Measurements from ENCODE around the gene KCNJ9. TPM values are rescaled to one million over a fixed set of nuclear protein-coding genes. Genes with fewer than 3 reads are reported as not detected.

The KCNJ9 gene
- polyA plus RNA-seq, 3 donors = not detected

GRCh38 chr1:160116283-160117147 is 35.2 kb downstream of the KCNJ9 start:
- peaks cover 1% of the 10 kb centered on the region for H3K4me1 Mint-ChIP-seq
- Histone ChIP-seq H3K79me2 (ENCODE audit: insufficient read depth, low read length) (no peaks in the 10 kb centered on the region), H3K27me3 (ENCODE audit: control insufficient read depth in 2 of 2, insufficient read depth in 2 of 2, low read length in 2 of 2) (peaks cover 0 to 6% of the 10 kb centered on the region in 2 donors), H3K9ac (ENCODE audit: insufficient read depth, low read length, poor library complexity, severe bottlenecking) (no peak overlapping the region), H3K27ac (ENCODE audit: low read depth in 1 of 2, low read length in 2 of 2) (no peak overlapping the region), H3K9me3 (replicated peaks in 1 of 2; ENCODE audit: control insufficient read depth in 1 of 2, insufficient read depth in 1 of 2, low read length in 2 of 2) (no peaks in the 10 kb centered on the region), H3K4me2 (replicated peaks; ENCODE audit: extremely low read depth, low read length, poor library complexity, severe bottlenecking) (no peak overlapping the region), H3K4me1 (ENCODE audit: control insufficient read depth in 1 of 2, insufficient read depth in 2 of 2, low read length in 2 of 2) (peaks cover 5 to 7% of the 10 kb centered on the region in 2 donors), H3K4me3 (replicated peaks in 1 of 3; ENCODE audit: low read depth in 2 of 3, low read length in 3 of 3) (no peak overlapping the region), H4K20me1 (ENCODE audit: insufficient read depth, low read length) (no peaks in the 10 kb centered on the region), H3K36me3 (replicated peaks in 1 of 2; ENCODE audit: control insufficient read depth in 1 of 2, insufficient read depth in 2 of 2, low read length in 2 of 2) (no peaks in the 10 kb centered on the region), H2AFZ (ENCODE audit: insufficient read depth, low read depth, low read length, poor library complexity, severe bottlenecking) (no peak overlapping the region)
- TF ChIP-seq CTCF (IDR thresholded peaks at IDR 0.05) = no peak
- no peak overlapping the region for H3K4me3 Mint-ChIP-seq
- intact Hi-C loops (cut with micrococcal nuclease) = no loop called here
- H3K27ac Mint-ChIP-seq = peak overlapping the region in 1 of 7 donors; percentile 26
- H3K27me3 Mint-ChIP-seq (ENCODE audit: low read depth in 3 of 3) = peaks cover 2 to 17% (median 7%) of the 10 kb centered on the region in 3 donors
- no peaks in the 10 kb centered on the region for H3K36me3 Mint-ChIP-seq
- DNase-seq = no peak
- no peaks in the 10 kb centered on the region for H3K9me3 Mint-ChIP-seq
- WGBS (ENCODE audit: insufficient coverage) = 79% methylated on average over 5 of the region's 12 CpGs

GRCh38 chr1:160117300-160117699 is 36.0 kb downstream of the KCNJ9 start:
- intact Hi-C loops (cut with micrococcal nuclease) = no loop called here
- H3K9ac ChIP-seq (ENCODE audit: insufficient read depth, low read length, poor library complexity, severe bottlenecking) = no peak overlapping the region

More at GRCh38 chr1:160117300-160117699, 36.0 kb downstream of the KCNJ9 start:
- TF ChIP-seq CTCF (IDR thresholded peaks at IDR 0.05) = no peak
- Mint-ChIP-seq H3K4me3 (no peak overlapping the region), H3K27ac (no peak overlapping the region), H3K27me3 (ENCODE audit: low read depth in 3 of 3) (peaks cover 3 to 17% (median 7%) of the 10 kb centered on the region in 3 donors), H3K36me3 (no peaks in the 10 kb centered on the region), H3K9me3 (no peaks in the 10 kb centered on the region), H3K4me1 (peaks cover 1% of the 10 kb centered on the region)
- Histone ChIP-seq H3K79me2 (ENCODE audit: insufficient read depth, low read length) (no peaks in the 10 kb centered on the region), H3K4me3 (replicated peaks in 1 of 3; ENCODE audit: low read depth in 2 of 3, low read length in 3 of 3) (no peak overlapping the region), H3K4me1 (ENCODE audit: control insufficient read depth in 1 of 2, insufficient read depth in 2 of 2, low read length in 2 of 2) (peaks cover 5 to 7% of the 10 kb centered on the region in 2 donors), H3K9me3 (replicated peaks in 1 of 2; ENCODE audit: control insufficient read depth in 1 of 2, insufficient read depth in 1 of 2, low read length in 2 of 2) (no peaks in the 10 kb centered on the region), H3K27ac (ENCODE audit: low read depth in 1 of 2, low read length in 2 of 2) (no peak overlapping the region), H3K4me2 (replicated peaks; ENCODE audit: extremely low read depth, low read length, poor library complexity, severe bottlenecking) (no peak overlapping the region), H4K20me1 (ENCODE audit: insufficient read depth, low read length) (no peaks in the 10 kb centered on the region), H2AFZ (ENCODE audit: insufficient read depth, low read depth, low read length, poor library complexity, severe bottlenecking) (no peak overlapping the region), H3K27me3 (ENCODE audit: control insufficient read depth in 2 of 2, insufficient read depth in 2 of 2, low read length in 2 of 2) (peaks cover 0 to 6% of the 10 kb centered on the region in 2 donors), H3K36me3 (replicated peaks in 1 of 2; ENCODE audit: control insufficient read depth in 1 of 2, insufficient read depth in 2 of 2, low read length in 2 of 2) (no peaks in the 10 kb centered on the region)
- DNase-seq = no peak
- no CpG with 5 or more reads among the region's 1 CpG for WGBS (ENCODE audit: insufficient coverage)

Data from CD14-positive monocyte (primary cell).